GM18526 (cell line): ENCODE data around the gene CRHR2.

Experiments used
- POLR2A ChIP-seq: IDR thresholded peaks from 3 replicates; pipeline ENCODE4 v1.6.1; 2011; ENCODE audit not compliant: insufficient read length; ENCODE audit errors: extremely low read depth

Gene CRHR2

DNA sequence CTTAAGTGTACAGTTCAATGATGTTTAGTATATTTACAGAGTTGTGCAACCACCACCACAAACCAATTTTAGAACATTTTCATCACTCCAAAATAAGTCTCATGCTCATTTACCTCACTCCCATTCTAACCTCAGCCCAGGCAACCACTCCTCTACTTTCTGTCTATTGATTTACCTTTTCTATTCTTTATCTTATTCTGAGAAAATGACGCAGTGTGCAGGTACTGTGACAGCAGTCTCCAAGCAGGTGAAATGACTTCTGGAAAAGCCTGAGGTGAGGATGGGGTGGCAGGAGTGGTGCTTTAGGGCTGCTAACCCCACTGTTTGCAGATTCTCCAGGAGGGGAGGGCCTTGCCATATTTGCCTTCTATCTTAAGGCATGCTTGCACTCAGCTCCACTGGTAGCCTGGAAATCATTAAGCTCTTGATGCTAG, 48.0 kb downstream of the CRHR2 start:
- no peak for TF ChIP-seq POLR2A

DNA sequence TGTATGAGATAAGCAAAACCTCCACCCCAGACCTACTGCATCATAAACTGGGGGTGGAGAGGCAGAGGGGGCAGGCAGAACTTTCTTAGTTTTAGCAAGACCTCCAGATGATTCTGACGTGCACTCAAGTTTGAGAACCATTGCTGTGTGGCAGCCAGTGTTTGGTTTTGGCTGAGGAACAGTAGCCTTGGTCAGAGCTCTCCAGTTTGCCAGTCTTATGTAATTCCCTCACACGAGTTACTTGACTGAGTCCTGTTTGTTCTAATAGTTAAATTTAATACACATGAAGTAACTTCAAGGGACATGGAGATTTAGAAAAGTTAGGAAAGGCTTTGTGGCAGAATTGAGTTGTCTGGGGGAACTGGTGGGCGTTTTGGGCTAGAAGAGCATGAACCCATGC, 49.0 kb downstream of the CRHR2 start:
- TF ChIP-seq POLR2A = no peak

DNA sequence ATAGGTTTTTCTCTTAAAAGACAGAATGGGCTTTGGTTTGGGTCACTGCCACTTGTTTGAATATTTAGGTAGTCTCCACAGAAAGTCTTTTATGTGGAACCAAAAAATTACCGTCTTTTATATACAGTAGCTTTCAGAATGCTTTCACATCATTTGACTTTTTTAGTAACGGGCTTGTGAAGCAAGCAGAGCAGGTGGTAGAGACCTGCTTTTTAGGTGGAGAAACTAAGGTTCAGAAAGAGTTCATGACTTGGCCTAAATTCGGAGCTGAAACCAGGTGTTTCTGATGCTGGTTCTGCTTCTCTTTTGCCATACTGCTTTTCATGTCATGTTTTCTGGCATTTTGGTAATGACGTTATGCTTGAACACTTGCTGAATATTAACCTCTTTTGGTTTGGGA, 51.3 kb downstream of the CRHR2 start:
- no peak for TF ChIP-seq POLR2A

DNA sequence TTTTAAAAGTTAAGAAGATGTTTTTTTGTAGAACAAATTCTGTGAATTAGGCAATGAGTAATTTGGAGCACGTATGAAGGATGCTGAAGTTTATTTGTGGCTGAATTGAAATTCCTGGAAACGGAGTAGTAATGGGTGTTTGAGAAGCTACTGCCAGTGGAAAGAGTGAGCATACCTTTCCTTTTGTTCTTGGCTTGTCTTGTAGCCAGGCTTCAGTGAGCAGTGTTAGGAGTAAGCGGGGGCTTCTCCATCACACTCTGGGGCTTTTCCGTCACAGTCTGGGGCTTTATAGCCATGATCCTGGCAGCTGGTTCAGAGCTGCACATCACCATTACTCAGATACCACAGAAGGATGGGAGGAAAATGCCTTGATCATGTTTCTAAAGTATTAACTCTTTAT, 55.2 kb downstream of the CRHR2 start:
- TF ChIP-seq POLR2A = no peak

DNA sequence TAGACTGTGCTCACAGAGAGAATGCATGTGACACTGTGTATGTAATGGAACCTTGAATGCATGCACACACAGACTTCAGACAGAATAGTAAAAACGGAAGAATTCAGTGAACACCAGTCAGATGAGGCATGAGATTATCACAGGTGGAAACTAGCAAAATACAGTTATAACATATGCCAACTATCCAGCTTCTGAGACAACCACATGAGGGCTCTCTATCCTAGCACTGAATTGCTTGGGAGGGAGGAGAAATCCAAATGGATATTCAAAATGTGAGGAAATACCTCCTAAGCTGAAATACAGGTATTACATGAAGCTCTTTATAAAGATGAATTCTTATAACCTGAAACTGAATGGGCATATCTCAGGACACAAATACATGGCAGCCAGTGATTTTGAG, 57.0 kb downstream of the CRHR2 start:
- TF ChIP-seq POLR2A = no peak

DNA sequence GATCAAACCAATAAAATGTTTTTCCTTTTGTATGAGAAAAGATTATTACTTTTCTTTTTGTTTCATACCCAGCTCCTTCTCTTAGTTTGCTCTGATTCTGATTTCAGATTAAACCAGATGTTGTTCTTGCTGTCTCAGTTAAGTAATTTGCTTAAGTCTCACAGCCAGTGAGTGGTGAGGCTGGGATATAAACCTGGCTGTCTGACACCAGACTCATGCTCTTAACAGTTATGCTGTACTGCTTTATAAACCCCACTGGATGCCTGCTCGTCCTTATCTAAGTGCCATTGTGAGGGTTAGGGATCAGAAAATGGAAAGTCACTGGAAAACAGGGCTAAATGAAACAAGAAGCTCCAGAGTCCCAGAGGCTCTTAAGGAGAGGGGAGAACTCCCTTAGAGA, 63.3 kb downstream of the CRHR2 start:
- TF ChIP-seq POLR2A = no peak

DNA sequence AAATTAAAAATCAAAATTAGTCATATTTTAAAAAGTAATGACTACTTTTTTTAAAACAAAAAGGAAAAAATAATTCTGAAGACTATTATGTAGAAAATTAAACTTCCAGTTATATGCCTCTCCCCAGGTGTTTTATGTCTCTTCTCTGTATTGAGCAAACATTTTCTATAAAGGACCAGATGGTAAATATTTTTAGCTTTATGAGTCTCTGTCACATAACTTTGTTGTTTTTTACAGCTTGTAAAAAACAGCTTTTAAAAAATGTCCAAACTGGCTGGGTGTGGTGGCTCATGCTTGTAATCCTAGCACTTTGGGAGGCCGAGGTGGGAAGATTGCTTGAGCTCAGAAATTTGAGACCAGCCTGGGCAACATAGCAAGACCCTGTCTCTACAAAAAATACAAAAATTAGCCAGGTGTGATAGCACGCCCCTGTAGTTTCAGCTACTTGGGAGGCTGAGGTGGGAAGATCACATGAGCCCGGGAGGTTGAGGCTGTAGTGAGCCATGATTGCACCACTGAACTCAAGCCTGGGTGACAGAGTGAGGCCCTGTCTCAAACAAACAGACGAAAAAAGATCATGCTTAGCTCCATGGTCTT, 64.1 kb downstream of the CRHR2 start:
- no peak for TF ChIP-seq POLR2A

DNA sequence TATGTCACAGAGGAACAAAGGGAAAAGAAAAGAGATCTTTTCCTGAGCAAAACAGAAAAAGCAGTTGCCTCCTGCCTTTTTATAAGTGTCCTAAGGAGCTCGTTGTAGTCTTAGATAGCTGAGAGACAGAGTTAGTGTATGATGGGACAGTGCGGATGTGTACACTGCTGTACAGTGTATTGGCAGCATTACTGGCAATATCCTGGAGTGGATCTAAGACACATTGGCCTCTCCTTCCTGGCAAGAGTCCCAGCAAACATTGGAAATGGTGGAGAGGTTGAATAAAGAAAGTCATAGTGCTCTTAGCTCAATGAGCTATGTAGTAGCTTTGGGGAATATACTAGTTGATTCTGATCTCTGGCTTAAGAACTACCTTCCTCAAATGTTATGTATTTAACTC, 64.9 kb downstream of the CRHR2 start:
- TF ChIP-seq POLR2A = no peak

DNA sequence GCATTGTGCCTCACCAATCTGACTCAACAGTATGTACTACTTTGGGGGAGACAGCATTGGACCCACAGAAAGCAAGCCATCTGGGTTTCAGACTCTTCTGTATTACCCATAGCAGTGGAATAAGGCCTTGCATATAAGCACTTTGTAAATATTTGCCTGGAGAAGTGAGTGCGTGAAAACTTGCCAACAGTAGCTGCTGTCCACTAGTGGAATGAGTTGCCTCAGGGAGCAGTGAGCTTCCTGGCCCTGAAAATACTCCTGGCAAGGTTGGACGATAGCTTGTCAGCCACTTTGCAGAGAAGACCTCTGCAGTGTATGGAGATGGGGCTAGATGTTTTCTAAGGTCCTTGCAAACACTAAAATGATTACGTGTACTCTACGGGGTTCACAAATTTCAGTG, 65.9 kb downstream of the CRHR2 start:
- no peak for TF ChIP-seq POLR2A

DNA sequence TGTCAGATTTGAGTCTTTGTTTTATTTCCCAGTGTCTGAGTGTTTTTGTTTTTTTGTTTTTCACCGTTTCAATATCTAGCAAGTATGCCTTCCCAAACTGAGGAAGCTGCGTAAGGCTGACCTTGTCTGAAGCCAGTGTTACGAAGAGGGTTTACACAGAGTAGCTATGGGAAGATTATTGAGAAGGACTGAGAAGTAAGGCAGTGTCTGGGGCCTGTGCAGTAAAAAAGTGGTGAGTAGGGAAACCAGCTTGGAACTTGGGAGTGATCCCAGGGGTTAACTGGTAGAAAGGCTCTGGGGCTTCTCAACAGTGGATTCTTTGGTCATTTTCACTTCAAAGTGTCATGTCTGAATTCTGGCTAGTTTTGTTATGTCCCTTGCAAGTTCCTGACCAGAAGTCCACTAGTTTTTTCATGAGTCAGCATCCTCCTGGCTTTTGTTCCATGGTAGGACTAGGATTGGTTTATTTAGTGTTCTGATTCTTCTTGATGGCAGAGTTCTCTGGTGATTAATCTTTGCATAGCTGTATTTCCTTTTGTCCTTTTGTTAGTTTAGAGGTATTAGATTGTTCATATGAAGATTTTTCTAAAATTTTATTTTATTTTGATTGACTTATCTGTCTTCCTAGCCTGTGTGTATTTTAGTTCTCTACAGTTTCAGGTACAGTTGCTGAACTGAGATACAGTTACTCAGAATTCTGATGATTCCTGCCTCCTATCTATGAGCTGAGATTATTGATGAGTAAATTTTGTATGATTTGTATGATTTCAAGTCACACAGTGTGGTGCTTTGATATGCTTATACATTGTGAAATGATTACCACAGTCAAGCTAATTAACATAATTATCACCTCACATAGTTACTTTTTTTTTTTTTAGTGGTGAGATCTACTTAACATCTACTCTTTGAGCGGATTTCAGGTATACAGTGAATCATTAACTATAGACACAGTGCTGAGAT, 68.6 kb downstream of the CRHR2 start:
- TF ChIP-seq POLR2A = no peak

DNA sequence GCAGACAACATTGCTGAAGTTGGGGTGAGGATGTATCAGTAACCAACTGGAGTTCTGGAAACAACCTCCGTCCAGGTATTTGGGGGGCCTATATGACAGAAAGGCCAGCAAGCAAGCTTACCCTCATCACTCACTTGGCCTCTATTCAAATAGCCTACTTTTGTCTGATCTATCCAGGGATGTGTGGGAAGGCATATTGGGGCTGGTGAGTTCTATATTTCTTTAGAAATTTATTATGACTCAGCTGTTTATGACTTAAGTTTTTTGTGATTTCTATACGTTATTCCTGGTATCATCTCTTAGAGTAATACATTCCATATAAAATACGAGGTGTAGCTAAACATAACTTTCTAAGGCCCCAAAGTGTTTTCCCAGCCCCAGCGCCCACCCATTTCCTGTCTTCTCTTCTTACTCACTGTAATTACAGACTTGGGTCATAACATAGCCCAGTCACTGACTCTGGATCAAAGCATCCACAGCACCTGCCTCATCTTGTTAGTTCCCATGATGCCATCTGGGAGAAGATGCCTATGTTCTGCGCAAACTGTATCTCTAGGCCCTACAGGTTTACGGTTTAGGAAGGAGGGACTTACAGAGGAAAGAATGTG, 69.5 kb downstream of the CRHR2 start:
- TF ChIP-seq POLR2A = no peak

DNA sequence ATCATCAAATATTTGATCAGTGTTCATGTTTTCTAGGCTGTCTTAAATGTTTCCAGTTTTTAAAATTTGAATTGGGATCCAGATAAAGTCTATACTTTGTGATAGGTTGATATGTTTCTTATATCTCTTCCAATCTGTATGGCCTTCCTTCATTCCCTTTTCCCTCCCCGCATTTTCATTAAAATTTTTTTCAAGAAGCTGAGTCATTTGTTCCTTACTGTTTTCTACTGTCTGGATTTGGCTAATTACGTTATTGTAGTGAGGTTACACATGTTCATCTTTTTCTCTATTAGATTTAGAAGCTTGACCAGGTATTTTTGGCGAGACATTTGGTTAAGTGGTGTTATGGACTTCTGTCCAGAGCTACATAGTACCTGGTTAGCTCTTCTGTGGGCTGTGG, 76.4 kb downstream of the CRHR2 start:
- no peak for TF ChIP-seq POLR2A

DNA sequence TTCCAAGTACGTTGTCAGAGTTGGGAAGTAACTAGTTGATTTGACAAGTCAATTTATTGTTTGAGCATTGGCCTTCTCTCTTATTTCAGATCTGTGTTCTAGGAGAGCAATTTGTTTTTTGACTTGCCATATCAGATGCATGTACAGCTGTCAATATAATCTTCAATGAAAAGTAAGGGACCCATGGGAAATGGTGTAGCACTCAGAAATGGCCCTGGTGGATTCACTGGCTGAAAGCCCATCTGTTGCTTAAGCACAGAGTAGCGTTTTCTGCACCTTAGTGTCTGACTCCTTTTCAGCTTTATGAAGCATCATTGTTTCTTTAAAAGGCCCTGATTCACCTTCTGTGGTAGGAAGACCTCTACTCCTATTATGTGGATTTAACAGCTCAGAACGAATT, 77.4 kb downstream of the CRHR2 start:
- TF ChIP-seq POLR2A = no peak
